IMR-90 (cell line): ENCODE measurements around the gene TRDN. TPM values are rescaled to one million over a fixed set of nuclear protein-coding genes. Genes with fewer than 3 reads are reported as not detected.

ENCODE experiments used
- ATAC-seq: fragments of 200-7000 bp; cut with Tn5 transposase; 2 replicates; pipeline ENCODE4 v1.9.1; 2020; ENCODE audit warnings: low read depth, mild to moderate bottlenecking, moderate library complexity
- BruUV-seq: library from RNA; stranded (reverse); fragments of 400-500 nt; replicated peaks from 2 replicates; lab custom pipeline; 2021; lab: Mats Ljungman, UMichigan
- CTCF ChIA-PET: fragments of 300-600 bp; formaldehyde crosslinking; extraction: SDS; loops from one replicate; lab custom pipeline; 2021; ENCODE audit warnings: antibody characterized with exemption; lab: Yijun Ruan, JAX
- POLR2A ChIA-PET: fragments of 300-600 bp; sonication (Branson Sonifier 250); formaldehyde crosslinking; loops from one replicate; lab custom pipeline; 2022; ENCODE audit warnings: antibody characterized with exemption; ENCODE audit not compliant: unreplicated experiment; lab: Charles Lee
- DNase-seq: peaks from one replicate; pipeline ENCODE4 v3.0.0; 2013
- H2AFZ ChIP-seq: replicated peaks from 2 replicates; pipeline ENCODE3; 2013; ENCODE audit warnings: low read length, mild to moderate bottlenecking; ENCODE audit not compliant: poor library complexity
- H2AK5ac ChIP-seq: 2 replicates; pipeline ENCODE4 v1.6.1; 2013; ENCODE audit warnings: low read depth, low read length, inconsistent platforms
- H2AK9ac ChIP-seq: replicated peaks from 2 replicates; pipeline ENCODE3; 2013; ENCODE audit warnings: mild to moderate bottlenecking, low read depth, low read length, moderate library complexity; ENCODE audit not compliant: poor library complexity
- H2BK120ac ChIP-seq: 2 replicates; pipeline ENCODE4 v1.6.1; 2013; ENCODE audit warnings: low read depth, low read length, inconsistent platforms
- H2BK15ac ChIP-seq: 3 replicates; pipeline ENCODE4 v1.6.1; 2013; ENCODE audit warnings: low read depth, low read length, inconsistent platforms
- H2BK20ac ChIP-seq: 2 replicates; pipeline ENCODE4 v1.6.1; 2013; ENCODE audit warnings: low read depth, mild to moderate bottlenecking, inconsistent platforms, low read length, moderate library complexity
- H2BK5ac ChIP-seq: 2 replicates; pipeline ENCODE4 v1.6.1; 2013; ENCODE audit warnings: mild to moderate bottlenecking, low read depth, low read length, inconsistent platforms; ENCODE audit not compliant: poor library complexity, severe bottlenecking
- H3K14ac ChIP-seq: replicated peaks from 2 replicates; pipeline ENCODE4 v1.6.1; 2013; ENCODE audit warnings: low read depth, low read length, inconsistent platforms
- H3K18ac ChIP-seq: 2 replicates; pipeline ENCODE4 v1.6.1; 2013; ENCODE audit warnings: low read depth, low read length, control low read depth
- H3K23ac ChIP-seq: 2 replicates; pipeline ENCODE4 v1.6.1; 2013; ENCODE audit warnings: low read depth, low read length, inconsistent platforms
- H3K27ac ChIP-seq: 2 replicates; pipeline ENCODE4 v1.5.1; 2013; ENCODE audit warnings: mild to moderate bottlenecking, control low read depth, low read length; ENCODE audit not compliant: insufficient read depth
- H3K27me3 ChIP-seq: 2 replicates; pipeline ENCODE4 v1.6.1; 2013; ENCODE audit warnings: low read length; ENCODE audit not compliant: control insufficient read depth, insufficient read depth
- H3K36me3 ChIP-seq: 2 replicates; pipeline ENCODE4 v1.6.1; 2013; ENCODE audit warnings: low read length, mixed read lengths; ENCODE audit not compliant: control insufficient read depth, insufficient read depth
- H3K4ac ChIP-seq: 2 replicates; pipeline ENCODE4 v1.6.1; 2013; ENCODE audit warnings: low read depth, low read length, inconsistent platforms
- H3K4me1 ChIP-seq: 2 replicates; pipeline ENCODE4 v1.6.1; 2013; ENCODE audit warnings: low read length, mixed read lengths; ENCODE audit not compliant: control insufficient read depth, insufficient read depth
- H3K4me2 ChIP-seq: 2 replicates; pipeline ENCODE4 v1.6.1; 2013; ENCODE audit warnings: low read depth, mild to moderate bottlenecking, control low read depth, low read length, moderate library complexity
- H3K4me3 ChIP-seq: 2 replicates; pipeline ENCODE4 v1.5.1; 2013; ENCODE audit warnings: low read depth, mild to moderate bottlenecking, control low read depth, low read length, moderate library complexity; ENCODE audit not compliant: insufficient read depth
- H3K56ac ChIP-seq: 2 replicates; pipeline ENCODE4 v1.6.1; 2013; ENCODE audit warnings: low read length, inconsistent platforms; ENCODE audit not compliant: insufficient read depth; ENCODE audit errors: extremely low read depth
- H3K79me1 ChIP-seq, 2 experiments: 2 replicates each; pipeline ENCODE4 v1.6.1; 2013; ENCODE audit warnings: low read length in 2 of 2, inconsistent platforms in 1 of 2, low read depth in 1 of 2
- H3K9ac ChIP-seq: 2 replicates; pipeline ENCODE4 v1.6.1; 2013; ENCODE audit warnings: low read depth, low read length, control low read depth
- H3K9me1 ChIP-seq: 2 replicates; pipeline ENCODE4 v1.6.1; 2013; ENCODE audit warnings: low read length, inconsistent platforms; ENCODE audit not compliant: insufficient read depth
- H3K9me3 ChIP-seq: 2 replicates; pipeline ENCODE4 v1.6.1; 2013; ENCODE audit warnings: low read length; ENCODE audit not compliant: control insufficient read depth, insufficient read depth
- H4K20me1 ChIP-seq: 2 replicates; pipeline ENCODE4 v1.6.1; 2013; ENCODE audit warnings: low read length, inconsistent platforms; ENCODE audit not compliant: insufficient read depth
- H4K5ac ChIP-seq: 2 replicates; pipeline ENCODE4 v1.6.1; 2013; ENCODE audit warnings: mild to moderate bottlenecking, low read depth, low read length, control low read depth
- H4K8ac ChIP-seq, 2 experiments: 2 replicates each; pipeline ENCODE4 v1.6.1; 2013; ENCODE audit warnings: low read depth in 2 of 2, low read length in 2 of 2, control low read depth in 1 of 2, inconsistent platforms in 1 of 2
- H4K91ac ChIP-seq: 2 replicates; pipeline ENCODE4 v1.6.1; 2013; ENCODE audit warnings: low read depth, low read length, inconsistent platforms; ENCODE audit not compliant: insufficient read depth
- BHLHE40 ChIP-seq: fragments of 150-350 bp; IDR thresholded peaks from 2 replicates; pipeline ENCODE4 v1.6.1; 2016; ENCODE audit warnings: mild to moderate bottlenecking, low read depth, low read length
- CEBPB ChIP-seq: IDR thresholded peaks from 2 replicates; pipeline ENCODE4 v1.6.1; 2012; ENCODE audit warnings: low read depth, low read length, improper control_type of control experiment
- CHD1 ChIP-seq: IDR thresholded peaks from 2 replicates; pipeline ENCODE4 v1.6.1; 2012; ENCODE audit warnings: low read depth, low read length, improper control_type of control experiment
- FOS ChIP-seq: fragments of 150-350 bp; IDR thresholded peaks from 2 replicates; pipeline ENCODE4 v1.6.1; 2016; ENCODE audit warnings: low read depth, low read length
- MAFK ChIP-seq: IDR thresholded peaks from 2 replicates; pipeline ENCODE4 v1.6.1; 2012; ENCODE audit warnings: low read depth, low read length, improper control_type of control experiment
- MAZ ChIP-seq: IDR thresholded peaks from 2 replicates; pipeline ENCODE4 v1.6.1; 2012; ENCODE audit warnings: low read depth, mild to moderate bottlenecking, low read length, improper control_type of control experiment, moderate library complexity, borderline replicate concordance
- MXI1 ChIP-seq: IDR thresholded peaks from 2 replicates; pipeline ENCODE4 v1.6.1; 2012; ENCODE audit warnings: low read depth, mild to moderate bottlenecking, low read length, moderate library complexity, borderline replicate concordance
- NFE2L2 ChIP-seq: fragments of 150-350 bp; IDR thresholded peaks from 2 replicates; pipeline ENCODE4 v1.6.1; 2016; ENCODE audit warnings: low read depth, mild to moderate bottlenecking, low read length
- POLR2A ChIP-seq: IDR thresholded peaks from 2 replicates; pipeline ENCODE4 v1.6.1; 2012; ENCODE audit warnings: mild to moderate bottlenecking, low read depth, low read length
- RAD21 ChIP-seq: IDR thresholded peaks from 2 replicates; pipeline ENCODE4 v1.6.1; 2012; ENCODE audit warnings: low read length, improper control_type of control experiment
- RCOR1 ChIP-seq: IDR thresholded peaks from 2 replicates; pipeline ENCODE4 v1.6.1; 2012; ENCODE audit warnings: mild to moderate bottlenecking, low read length, improper control_type of control experiment; ENCODE audit not compliant: insufficient replicate concordance
- RFX5 ChIP-seq: IDR thresholded peaks from 2 replicates; pipeline ENCODE4 v1.8.0; 2012; ENCODE audit warnings: low read depth, mild to moderate bottlenecking, low read length, moderate library complexity
- WGBS, 2 experiments: methylation state at CpG; one replicate each; pipeline versions ENCODE4 v1.1.5 to v1.1.7; 2013; ENCODE audit warnings: missing lambda C conversion rate in 2 of 2; ENCODE audit not compliant: insufficient read length in 1 of 2; ENCODE audit errors: extremely low coverage in 2 of 2; 5-methylcytosine and 5-hydroxymethylcytosine counted together
- dilution Hi-C: fragments of 300-500 bp; cut with HindIII; formaldehyde crosslinking; loops from one replicate; pipeline ENCODE4 v1.14.3; 2018; ENCODE audit warnings: low sequenced_read_pairs; ENCODE audit not compliant: unreplicated experiment
- in situ Hi-C: fragments of 300-500 bp; cut with MboI; formaldehyde crosslinking; loops from 3 replicates; pipeline ENCODE4 v1.14.3; 2019; ENCODE audit warnings: low sequenced_read_pairs, inconsistent platforms, mixed read lengths
- intact Hi-C: fragments of 100-400 bp; cut with micrococcal nuclease; formaldehyde crosslinking; loops from 2 replicates; pipeline ENCODE4 v1.10.0; 2022
- polyA plus RNA-seq, 3 experiments: library from polyadenylated mRNA; depleted of rRNA; stranded (reverse); fragments of >200 nt; gene quantifications; 2 replicates each; pipeline ENCODE4 v1.2.3, GENCODE V29; 2012; ENCODE audit warnings: low replicate concordance in 1 of 3
- total RNA-seq: library from RNA; depleted of rRNA; stranded (reverse); fragments of >200 nt; gene quantifications from 2 replicates; pipeline ENCODE4 v1.2.3, GENCODE V29; 2012
- TF ChIP-seq, protein P1 (sequence below): fragments of 150-350 bp; IDR thresholded peaks from 2 replicates; pipeline ENCODE4 v1.6.1; 2017; ENCODE audit warnings: mild to moderate bottlenecking, antibody characterized with exemption, low read length, low read depth
- TF ChIP-seq, protein P2 (sequence below): fragments of 150-350 bp; IDR thresholded peaks from 2 replicates; pipeline ENCODE4 v1.6.1; 2016; ENCODE audit warnings: low read depth, mild to moderate bottlenecking, low read length, moderate library complexity, borderline replicate concordance
- TF ChIP-seq, protein P3 (sequence below): conservative IDR thresholded peaks from 2 replicates; pipeline ENCODE4 v1.5.1; 2012; ENCODE audit warnings: mild to moderate bottlenecking, low read depth, low read length, improper control_type of control experiment

The TRDN gene
- total and polyA plus RNA-seq, 2 of the 4 experiments (the other 2 are of a cell fraction), result not detected

DNA sequence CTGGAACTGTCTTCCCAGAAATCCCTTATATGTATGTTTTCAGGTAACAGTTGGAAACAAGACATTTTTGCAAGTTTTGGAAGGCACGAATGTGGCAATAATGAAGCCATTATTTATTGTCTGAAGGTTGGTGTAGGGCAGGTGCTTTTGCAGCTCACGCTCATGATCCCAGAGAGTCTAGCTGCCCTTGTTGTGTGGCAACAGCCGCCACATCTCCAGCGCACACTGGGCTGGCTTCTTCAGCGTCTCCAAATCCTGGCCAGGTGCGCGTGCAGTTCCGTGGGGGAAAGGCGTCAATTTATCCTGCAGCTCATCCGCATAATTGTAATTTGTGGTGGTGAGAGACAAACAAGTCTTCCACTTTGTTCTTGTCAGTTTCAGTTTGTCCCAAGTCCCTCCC lies 71.2 kb downstream of the TRDN start:
- H3K4me2 ChIP-seq, result no peak overlapping the region
- POLR2A ChIA-PET, result no interaction called here
- H3K18ac ChIP-seq, result no peak overlapping the region
- no peak overlapping the region for H4K91ac ChIP-seq
- no peak overlapping the region for H2BK5ac ChIP-seq
- CTCF ChIA-PET, result no interaction called here
- H3K36me3 ChIP-seq, result no peaks in the 10 kb centered on the region
- TF ChIP-seq POLR2A (no peak), NFE2L2 (no peak), CEBPB (no peak), RCOR1 (no peak), MAZ (no peak), FOS (no peak), CHD1 (no peak), MXI1 (no peak), BHLHE40 (no peak), RFX5 (no peak), MAFK (no peak), RAD21 (no peak)
- TF ChIP-seq, protein P1, sequence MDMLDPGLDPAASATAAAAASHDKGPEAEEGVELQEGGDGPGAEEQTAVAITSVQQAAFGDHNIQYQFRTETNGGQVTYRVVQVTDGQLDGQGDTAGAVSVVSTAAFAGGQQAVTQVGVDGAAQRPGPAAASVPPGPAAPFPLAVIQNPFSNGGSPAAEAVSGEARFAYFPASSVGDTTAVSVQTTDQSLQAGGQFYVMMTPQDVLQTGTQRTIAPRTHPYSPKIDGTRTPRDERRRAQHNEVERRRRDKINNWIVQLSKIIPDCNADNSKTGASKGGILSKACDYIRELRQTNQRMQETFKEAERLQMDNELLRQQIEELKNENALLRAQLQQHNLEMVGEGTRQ, result no peak
- TF ChIP-seq, protein P2, sequence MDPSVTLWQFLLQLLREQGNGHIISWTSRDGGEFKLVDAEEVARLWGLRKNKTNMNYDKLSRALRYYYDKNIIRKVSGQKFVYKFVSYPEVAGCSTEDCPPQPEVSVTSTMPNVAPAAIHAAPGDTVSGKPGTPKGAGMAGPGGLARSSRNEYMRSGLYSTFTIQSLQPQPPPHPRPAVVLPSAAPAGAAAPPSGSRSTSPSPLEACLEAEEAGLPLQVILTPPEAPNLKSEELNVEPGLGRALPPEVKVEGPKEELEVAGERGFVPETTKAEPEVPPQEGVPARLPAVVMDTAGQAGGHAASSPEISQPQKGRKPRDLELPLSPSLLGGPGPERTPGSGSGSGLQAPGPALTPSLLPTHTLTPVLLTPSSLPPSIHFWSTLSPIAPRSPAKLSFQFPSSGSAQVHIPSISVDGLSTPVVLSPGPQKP, result no peak
- TF ChIP-seq, protein P3, sequence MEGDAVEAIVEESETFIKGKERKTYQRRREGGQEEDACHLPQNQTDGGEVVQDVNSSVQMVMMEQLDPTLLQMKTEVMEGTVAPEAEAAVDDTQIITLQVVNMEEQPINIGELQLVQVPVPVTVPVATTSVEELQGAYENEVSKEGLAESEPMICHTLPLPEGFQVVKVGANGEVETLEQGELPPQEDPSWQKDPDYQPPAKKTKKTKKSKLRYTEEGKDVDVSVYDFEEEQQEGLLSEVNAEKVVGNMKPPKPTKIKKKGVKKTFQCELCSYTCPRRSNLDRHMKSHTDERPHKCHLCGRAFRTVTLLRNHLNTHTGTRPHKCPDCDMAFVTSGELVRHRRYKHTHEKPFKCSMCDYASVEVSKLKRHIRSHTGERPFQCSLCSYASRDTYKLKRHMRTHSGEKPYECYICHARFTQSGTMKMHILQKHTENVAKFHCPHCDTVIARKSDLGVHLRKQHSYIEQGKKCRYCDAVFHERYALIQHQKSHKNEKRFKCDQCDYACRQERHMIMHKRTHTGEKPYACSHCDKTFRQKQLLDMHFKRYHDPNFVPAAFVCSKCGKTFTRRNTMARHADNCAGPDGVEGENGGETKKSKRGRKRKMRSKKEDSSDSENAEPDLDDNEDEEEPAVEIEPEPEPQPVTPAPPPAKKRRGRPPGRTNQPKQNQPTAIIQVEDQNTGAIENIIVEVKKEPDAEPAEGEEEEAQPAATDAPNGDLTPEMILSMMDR, result no peak
- ATAC-seq (no peak), DNase-seq (no peak)
- H3K9me1 ChIP-seq, result no peaks in the 10 kb centered on the region
- no peak overlapping the region for H2AFZ ChIP-seq
- no TSS peak for BruUV-seq
- peaks cover 8% of the 10 kb centered on the region for H3K9me3 ChIP-seq
- H2BK15ac ChIP-seq, result no peak overlapping the region
- no peak overlapping the region for H4K5ac ChIP-seq
- H3K27me3 ChIP-seq, result no peaks in the 10 kb centered on the region
- H3K4me1 ChIP-seq, result no peaks in the 10 kb centered on the region
- no peak overlapping the region for H4K8ac ChIP-seq
- H4K20me1 ChIP-seq, result no peaks in the 10 kb centered on the region
- H3K4ac ChIP-seq, result no peak overlapping the region
- H2BK120ac ChIP-seq, result no peak overlapping the region
- no peak overlapping the region for H3K9ac ChIP-seq
- H3K27ac ChIP-seq, result no peak overlapping the region
- H3K14ac ChIP-seq, result no peak overlapping the region
- no peak overlapping the region for H2AK5ac ChIP-seq
- in situ Hi-C loops (no loop called here), intact Hi-C loops (no loop called here), dilution Hi-C loops (no loop called here)
- H2BK20ac ChIP-seq, result no peak overlapping the region
- H3K56ac ChIP-seq, result no peak overlapping the region
- WGBS, 2 experiments, result no CpG with 5 or more reads among the region's 10 CpGs
- H3K23ac ChIP-seq, result no peak overlapping the region
- no peak overlapping the region for H3K4me3 ChIP-seq
- H2AK9ac ChIP-seq, result no peak overlapping the region
- H3K79me1 ChIP-seq, result no peaks in the 10 kb centered on the region
